Stimulated activated CD4-positive, alpha-beta T cell treated with anti-CD3 and anti-CD28 coated beads, Interleukin-15, amount 100 ng/mL, for 1 hour (primary cell): ENCODE measurements around the gene IL4I1.
A peak's percentile ranks its signal among the peaks of the same experiment; 100 is the strongest.

Source experiments
- DNase-seq, 2 donors: peaks; one replicate each; pipeline ENCODE4 v3.0.0-alpha.2; 2020; ENCODE audit warnings: low read depth in 1 of 2, low spot score in 1 of 2

IL4I1 gene

GRCh38 chr19:49895566-49896297 is 955 bp downstream of the IL4I1 start:
- no peak for DNase-seq

- no peak for DNase-seq
Measured at GRCh38 chr19:49894879-49895565, 1.7 kb downstream of the IL4I1 start.

GRCh38 chr19:49894011-49894664 is 2.5 kb downstream of the IL4I1 start:
- no peak for DNase-seq

GRCh38 chr19:49892716-49893115 is 4.0 kb downstream of the IL4I1 start:
- no peak for DNase-seq

- no peak for DNase-seq
Measured at GRCh38 chr19:49891393-49891792, 5.3 kb downstream of the IL4I1 start.

GRCh38 chr19:49890349-49891311 is 6.1 kb downstream of the IL4I1 start:
- peak; percentile 47 to 64 for DNase-seq

- peak; percentile 50 to 66 for DNase-seq
Measured at GRCh38 chr19:49889687-49890348, 6.9 kb downstream of the IL4I1 start.

- DNase-seq = no peak
Measured at GRCh38 chr19:49889038-49889686, 7.5 kb downstream of the IL4I1 start.

- no peak for DNase-seq
Measured at GRCh38 chr19:49888510-49888824, 8.2 kb downstream of the IL4I1 start.

- no peak for DNase-seq
Measured at GRCh38 chr19:49887665-49888509, 8.8 kb downstream of the IL4I1 start.

- no peak for DNase-seq
Measured at GRCh38 chr19:49887037-49887664, 9.5 kb downstream of the IL4I1 start.

- DNase-seq = no peak
Measured at GRCh38 chr19:49884760-49885159, 11.9 kb downstream of the IL4I1 start.

GRCh38 chr19:49884109-49884508 is 12.6 kb downstream of the IL4I1 start:
- no peak for DNase-seq

- no peak for DNase-seq
Measured at GRCh38 chr19:49883094-49883493, 13.6 kb downstream of the IL4I1 start.

- no peak for DNase-seq
Measured at GRCh38 chr19:49882643-49883042, 14.0 kb downstream of the IL4I1 start.

- no peak for DNase-seq
Measured at GRCh38 chr19:49881672-49882394, 14.9 kb downstream of the IL4I1 start.

GRCh38 chr19:49881186-49881585 is 15.5 kb downstream of the IL4I1 start:
- no peak for DNase-seq
